Sigmoid colon (tissue), 4 donors: Measurements from ENCODE around the gene TMEM119.

ENCODE experiments used
- CTCF ChIP-seq, 4 experiments: fragments of 450-650 bp in 3 of 4; fragments of 200-600 bp in 1 of 4; IDR thresholded peaks; one replicate each; pipeline ENCODE4 v1.5.1; 2016 to 2019; ENCODE audit warnings: antibody characterized with exemption in 4 of 4, mild to moderate bottlenecking in 3 of 4, moderate library complexity in 2 of 4
- POLR2A ChIP-seq, 2 donors: fragments of 450-650 bp; IDR thresholded peaks; one replicate each; pipeline ENCODE4 v1.6.1; 2016; ENCODE audit warnings: antibody characterized with exemption in 2 of 2, mild to moderate bottlenecking in 2 of 2, moderate library complexity in 2 of 2
- POLR2AphosphoS5 ChIP-seq, 4 donors: sonication (generic); formaldehyde crosslinking; IDR thresholded peaks; one replicate each; pipeline ENCODE4 v1.6.1; 2017; ENCODE audit warnings: antibody characterized with exemption in 4 of 4

- TF ChIP-seq POLR2A (IDR thresholded peaks at IDR 0.05): no peak
- TF ChIP-seq CTCF (IDR thresholded peaks at IDR 0.05): no peak
- no peak for TF ChIP-seq POLR2AphosphoS5 (IDR thresholded peaks at IDR 0.05)
These were observed 21.1 kb downstream of the TMEM119 start for GRCh38 chr12:108576660-108577234.
